ENCODE measurements around the gene TMEM107.
"Not testable (repeated sequence)": the region's sequence is repeated elsewhere in the genome, so short reads cannot be mapped to it uniquely, and the experiment has no call there.

Gene TMEM107

GRCh38 chr17:8189041-8189710, 13.0 kb upstream of the TMEM107 start:
- DNase-seq = no peak

GRCh38 chr17:8188263-8188839, 12.2 kb upstream of the TMEM107 start:
- DNase-seq = no peak

GRCh38 chr17:8187517-8188262, 11.5 kb upstream of the TMEM107 start:
- peak; percentile 83 to 95 for DNase-seq

- peak; percentile 91 to 92 for DNase-seq
These were observed 10.8 kb upstream of the TMEM107 start for GRCh38 chr17:8186787-8187516.

GRCh38 chr17:8186446-8186786, 10.2 kb upstream of the TMEM107 start:
- no peak for DNase-seq

GRCh38 chr17:8185582-8186445, 9.6 kb upstream of the TMEM107 start:
- peak; percentile 50 to 92 for DNase-seq

GRCh38 chr17:8176998-8177731, 985 bp upstream of the TMEM107 start:
- DNase-seq = no peak

GRCh38 chr17:8175795-8176196, 384 bp downstream of the TMEM107 start:
- DNase-seq = no peak

GRCh38 chr17:8173871-8174322, 2.3 kb downstream of the TMEM107 start:
- DNase-seq = no peak

- peak; percentile 55 to 90 for DNase-seq
These were observed 2.9 kb downstream of the TMEM107 start for GRCh38 chr17:8173056-8173870.

- not testable (repeated sequence) for DNase-seq
These were observed 6.0 kb downstream of the TMEM107 start for GRCh38 chr17:8170186-8170585.

- DNase-seq = no peak
These were observed 8.7 kb downstream of the TMEM107 start for GRCh38 chr17:8167526-8167925.

GRCh38 chr17:8166731-8167130, 9.4 kb downstream of the TMEM107 start:
- DNase-seq = no peak

GRCh38 chr17:8164815-8165131, 11.4 kb downstream of the TMEM107 start:
- no peak for DNase-seq

GRCh38 chr17:8163978-8164814, 12.0 kb downstream of the TMEM107 start:
- DNase-seq = peak; percentile 25 to 82

GRCh38 chr17:8162997-8163977, 12.9 kb downstream of the TMEM107 start:
- DNase-seq = no peak

GRCh38 chr17:8162233-8162996, 13.8 kb downstream of the TMEM107 start, which contains the start of gene VAMP2:
Gene VAMP2 (minus strand): TSS chr17:8162948. CDS start chr17:8162879, 69 bp downstream.
- peak; percentile 4 to 62 for DNase-seq
